HCT116 (cell line): ENCODE data around the gene OTUD5. TPM values are rescaled to one million over a fixed set of nuclear protein-coding genes. Genes with fewer than 3 reads are reported as not detected.

ENCODE experiments used
- ATAC-seq: fragments of 200-7000 bp; cut with Tn5 transposase; 2 replicates; pipeline ENCODE4 v1.9.1; 2020; ENCODE audit warnings: mild to moderate bottlenecking, moderate library complexity
- BruUV-seq: library from RNA; stranded (reverse); fragments of 400-500 nt; replicated peaks from 2 replicates; lab custom pipeline; 2021; lab: Mats Ljungman, UMichigan
- CTCF ChIA-PET: fragments of 300-600 bp; sonication (Branson Sonifier 250); formaldehyde crosslinking; loops from one replicate; lab custom pipeline; 2021; ENCODE audit warnings: antibody characterized with exemption; lab: Charles Lee
- POLR2A ChIA-PET: fragments of 300-600, 350-600 bp; sonication (Branson Sonifier 250); formaldehyde crosslinking; loops from one replicate; lab custom pipeline; 2021; ENCODE audit warnings: antibody characterized with exemption; lab: Charles Lee
- RAD21 ChIA-PET, 2 experiments: fragments of 300-600 bp; sonication (Branson Sonifier 250); formaldehyde crosslinking; loops; one replicate each; lab custom pipeline; 2023; ENCODE audit warnings: low total read pairs in 2 of 2; ENCODE audit not compliant: uncharacterized antibody in 2 of 2, unreplicated experiment in 2 of 2, low non-redundant PET in 1 of 2; lab: Charles Lee
- DNase-seq: peaks from one replicate; pipeline ENCODE4 v3.0.0-alpha.2; 2010; ENCODE audit warnings: low read depth, low spot score
- H2AFZ ChIP-seq: fragments of 200-600 bp; shearing (Covaris generic), sonication (generic); 2 replicates; pipeline ENCODE4 v1.6.1; 2017; ENCODE audit warnings: low read depth, mixed run types, mixed read lengths, antibody characterized with exemption, low read length; ENCODE audit not compliant: poor library complexity, severe bottlenecking
- H3K27ac ChIP-seq: 2 replicates; pipeline ENCODE4 v1.5.1; 2012; ENCODE audit warnings: low read depth, low read length
- H3K27me3 ChIP-seq: fragments of 200-600 bp; sonication (generic); 2 replicates; pipeline ENCODE4 v1.6.1; 2016; ENCODE audit warnings: mixed run types, low read length, mixed read lengths; ENCODE audit not compliant: insufficient read depth
- H3K36me3 ChIP-seq, 2 experiments: fragments of 200-500 bp in 1 of 2; fragments of 200-600 bp in 1 of 2; sonication (Bioruptor generic) in 1 of 2; sonication (generic) in 1 of 2; 2 replicates each; pipeline versions ENCODE4 v1.5.1 to v1.6.1; 2014 to 2016; ENCODE audit warnings: low read length in 2 of 2, inconsistent platforms in 1 of 2, mixed read lengths in 1 of 2, mixed run types in 1 of 2; ENCODE audit not compliant: insufficient read depth in 2 of 2, control insufficient read depth in 1 of 2
- H3K4me1 ChIP-seq, 2 experiments: fragments of 200-600 bp in 1 of 2; sonication (generic) in 1 of 2; 2 replicates each; pipeline versions ENCODE4 v1.5.1 to v1.6.1; 2012 to 2017; ENCODE audit warnings: low read length in 2 of 2, inconsistent platforms in 1 of 2, mild to moderate bottlenecking in 1 of 2, mixed read lengths in 1 of 2, mixed run types in 1 of 2, moderate library complexity in 1 of 2; ENCODE audit not compliant: insufficient read depth in 2 of 2, control insufficient read depth in 1 of 2
- H3K4me2 ChIP-seq: fragments of 200-600 bp; sonication (generic); 2 replicates; pipeline ENCODE4 v1.6.1; 2017; ENCODE audit warnings: mixed run types, low read length, mixed read lengths
- H3K4me3 ChIP-seq, 2 experiments: fragments of 200-600 bp in 1 of 2; sonication (generic) in 1 of 2; replicated peaks in 1 of 2; 2 replicates each; pipeline ENCODE4 v1.5.1; 2011 to 2016; ENCODE audit warnings: low read length in 2 of 2, control low read depth in 1 of 2, low read depth in 1 of 2, mild to moderate bottlenecking in 1 of 2, mixed read lengths in 1 of 2, mixed run types in 1 of 2
- H3K79me2 ChIP-seq: fragments of 200-600 bp; sonication (generic); 2 replicates; pipeline ENCODE4 v1.6.1; 2017; ENCODE audit warnings: mild to moderate bottlenecking, mixed run types, low read length, moderate library complexity, mixed read lengths; ENCODE audit not compliant: insufficient read depth
- H3K9ac ChIP-seq: fragments of 200-600 bp; sonication (generic); 2 replicates; pipeline ENCODE4 v1.6.1; 2016; ENCODE audit warnings: low read length, mixed read lengths
- H3K9me2 ChIP-seq: fragments of 200-600 bp; sonication (generic), shearing (Covaris generic); 2 replicates; pipeline ENCODE4 v1.6.1; 2017; ENCODE audit warnings: mixed run types, mild to moderate bottlenecking, moderate library complexity; ENCODE audit not compliant: insufficient read depth
- H3K9me3 ChIP-seq, 2 experiments: fragments of 200-500 bp in 1 of 2; fragments of 200-600 bp in 1 of 2; sonication (Bioruptor generic) in 1 of 2; sonication (generic) in 1 of 2; 2 replicates each; pipeline ENCODE4 v1.6.1; 2014 to 2017; ENCODE audit warnings: low read length in 2 of 2, mixed read lengths in 2 of 2, inconsistent platforms in 1 of 2, low read depth in 1 of 2, mild to moderate bottlenecking in 1 of 2, mixed run types in 1 of 2, moderate library complexity in 1 of 2; ENCODE audit not compliant: control insufficient read depth in 1 of 2, insufficient read depth in 1 of 2
- H4K20me1 ChIP-seq: fragments of 200-600 bp; sonication (generic), shearing (Covaris generic); 2 replicates; pipeline ENCODE4 v1.6.1; 2017; ENCODE audit warnings: mixed run types, mild to moderate bottlenecking, moderate library complexity; ENCODE audit not compliant: insufficient read depth
- CBX3 ChIP-seq: IDR thresholded peaks from 2 replicates; pipeline ENCODE4 v1.6.1; 2012; ENCODE audit warnings: low read depth
- CEBPB ChIP-seq: IDR thresholded peaks from 2 replicates; pipeline ENCODE4 v1.6.1; 2012; ENCODE audit warnings: low read depth
- EGR1 ChIP-seq: IDR thresholded peaks from 2 replicates; pipeline ENCODE4 v1.6.1; 2012; ENCODE audit warnings: low read depth
- ELF1 ChIP-seq: IDR thresholded peaks from 2 replicates; pipeline ENCODE4 v1.6.1; 2012; ENCODE audit warnings: low read depth, borderline replicate concordance
- EZH2 ChIP-seq: fragments of 200-600 bp; sonication (generic); IDR thresholded peaks from 2 replicates; pipeline ENCODE4 v1.6.1; 2017; ENCODE audit warnings: antibody characterized with exemption, mixed run types
- EZH2phosphoT487 ChIP-seq: fragments of 200-600 bp; IDR thresholded peaks from 2 replicates; pipeline ENCODE4 v1.6.1; 2018; ENCODE audit warnings: antibody characterized with exemption, borderline replicate concordance
- FOSL1 ChIP-seq: IDR thresholded peaks from 2 replicates; pipeline ENCODE4 v1.6.1; 2012; ENCODE audit warnings: low read depth
- JUND ChIP-seq: IDR thresholded peaks from 2 replicates; pipeline ENCODE4 v1.6.1; 2012
- POLR2AphosphoS5 ChIP-seq: IDR thresholded peaks from 2 replicates; pipeline ENCODE4 v1.6.1; 2011; ENCODE audit warnings: mild to moderate bottlenecking, low read depth, low read length, moderate library complexity
- SIN3A ChIP-seq: IDR thresholded peaks from 2 replicates; pipeline ENCODE4 v1.6.1; 2012; ENCODE audit warnings: low read depth
- SP1 ChIP-seq: IDR thresholded peaks from 2 replicates; pipeline ENCODE4 v1.6.1; 2012; ENCODE audit warnings: low read depth
- SRF ChIP-seq: IDR thresholded peaks from 2 replicates; pipeline ENCODE4 v1.6.1; 2012; ENCODE audit warnings: low read depth
- TCF7L2 ChIP-seq: IDR thresholded peaks from 2 replicates; pipeline ENCODE4 v1.7.0; 2011; ENCODE audit warnings: borderline replicate concordance, inconsistent platforms; ENCODE audit not compliant: insufficient read depth, insufficient read length; ENCODE audit errors: extremely low read depth
- YY1 ChIP-seq: IDR thresholded peaks from 2 replicates; pipeline ENCODE4 v1.6.1; 2011; ENCODE audit warnings: low read length, low read depth, moderate library complexity, mild to moderate bottlenecking; ENCODE audit not compliant: insufficient replicate concordance; ENCODE audit errors: extremely low read depth
- ZNF274 ChIP-seq: fragments of 200-500 bp; sonication (Bioruptor generic); IDR thresholded peaks from 2 replicates; pipeline ENCODE4 v1.6.1; 2014; ENCODE audit warnings: mild to moderate bottlenecking, low read depth, low read length, inconsistent platforms
- intact Hi-C: fragments of 100-400 bp; cut with micrococcal nuclease; formaldehyde crosslinking; loops from 2 replicates; pipeline ENCODE4 v1.10.0; 2022
- total RNA-seq: library from RNA; stranded (reverse); gene quantifications from one replicate; pipeline ENCODE4 v1.2.1, GENCODE V29; 2021; ENCODE audit not compliant: unreplicated experiment
- TF ChIP-seq, protein P1 (sequence below): IDR thresholded peaks from 2 replicates; pipeline ENCODE4 v1.6.1; 2012; ENCODE audit warnings: low read depth
- TF ChIP-seq, protein P2 (sequence below), 3 experiments: fragments of 200-600 bp in 1 of 3; sonication (generic) in 1 of 3; IDR thresholded peaks in 2 of 3; conservative IDR thresholded peaks in 1 of 3; 2 replicates each; pipeline ENCODE4 v1.5.1; 2012 to 2017; ENCODE audit warnings: low read depth in 2 of 3, low read length in 2 of 3, antibody characterized with exemption in 1 of 3, borderline replicate concordance in 1 of 3, control low read depth in 1 of 3, mild to moderate bottlenecking in 1 of 3, mixed read lengths in 1 of 3, mixed run types in 1 of 3, moderate library complexity in 1 of 3; ENCODE audit not compliant: insufficient read depth in 1 of 3
- TF ChIP-seq, protein P3 (sequence below): IDR thresholded peaks from 2 replicates; pipeline ENCODE4 v1.6.1; 2012
- TF ChIP-seq, protein P4 (sequence below): IDR thresholded peaks from 2 replicates; pipeline ENCODE4 v1.6.1; 2011; ENCODE audit warnings: mild to moderate bottlenecking, low read length, moderate library complexity; ENCODE audit not compliant: insufficient replicate concordance; ENCODE audit errors: extremely low read depth
- TF ChIP-seq, protein P5 (sequence below): IDR thresholded peaks from 2 replicates; pipeline ENCODE4 v1.6.1; 2012

Gene OTUD5
- total RNA-seq, 1 experiment from 2014 or later: 42.6 TPM

DNA sequence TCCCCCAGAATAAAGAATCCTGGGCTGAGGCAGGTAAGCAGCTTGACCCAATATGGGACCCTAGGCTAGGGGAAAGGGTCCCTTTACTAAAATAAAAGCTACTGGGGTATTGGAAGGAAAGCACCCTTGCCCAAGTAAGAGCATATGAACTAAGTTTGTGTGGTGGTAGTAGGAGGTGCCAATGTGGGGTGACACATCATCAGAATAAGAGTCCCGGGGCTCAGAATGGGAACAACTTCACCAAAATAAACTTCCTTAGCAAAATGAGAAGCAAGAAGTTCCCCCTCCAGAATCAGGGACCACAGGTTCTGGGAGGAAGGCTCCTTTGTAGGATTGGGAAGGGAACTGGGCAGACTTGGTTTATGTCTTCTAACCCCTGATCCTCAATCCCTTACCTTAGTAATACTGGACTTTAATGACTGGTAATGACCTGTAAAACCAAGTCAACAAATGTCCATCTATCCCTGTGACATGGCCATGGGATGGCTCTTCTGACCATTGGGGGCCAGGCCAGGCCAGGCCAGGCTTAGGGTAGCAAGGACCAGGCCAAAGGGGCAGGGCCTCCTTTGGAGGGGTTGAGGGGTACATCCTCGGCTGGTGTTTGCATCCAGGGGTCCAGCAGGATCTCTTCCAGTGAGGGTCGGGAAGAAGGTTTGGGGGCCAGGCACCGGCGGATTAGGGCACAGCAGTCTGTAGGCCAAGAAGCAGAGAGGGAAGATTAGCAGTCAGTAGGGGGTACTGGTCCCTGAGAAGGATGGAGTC, 43.6 kb downstream of the OTUD5 start:
- ChIA-PET RAD21 (no interaction called here), CTCF (no interaction called here), POLR2A (no interaction called here)
- Histone ChIP-seq H3K27ac (no peak overlapping the region), H3K4me2 (no peak overlapping the region), H4K20me1 (no peaks in the 10 kb centered on the region), H3K36me3 (peaks cover 7 to 12% of the 10 kb centered on the region in 2 experiments; a peak in 3 of 4 replicates), H3K4me3 (no peak overlapping the region), H3K9me3 (no peaks in the 10 kb centered on the region), H3K9me2 (no peaks in the 10 kb centered on the region), H2AFZ (no peak overlapping the region), H3K79me2 (peaks cover 58% of the 10 kb centered on the region), H3K4me1 (peaks cover 2 to 25% of the 10 kb centered on the region in 2 experiments), H3K9ac (no peak overlapping the region), H3K27me3 (no peaks in the 10 kb centered on the region)
- BruUV-seq: no TSS peak
- TF ChIP-seq CBX3 (no peak), EGR1 (no peak), JUND (no peak), FOSL1 (no peak), ZNF274 (no peak), ELF1 (no peak), CEBPB (no peak), YY1 (no peak), SRF (no peak), POLR2AphosphoS5 (no peak), SP1 (no peak), SIN3A (no peak), EZH2phosphoT487 (no peak), TCF7L2 (no peak), EZH2 (no peak)
- TF ChIP-seq, protein P1, sequence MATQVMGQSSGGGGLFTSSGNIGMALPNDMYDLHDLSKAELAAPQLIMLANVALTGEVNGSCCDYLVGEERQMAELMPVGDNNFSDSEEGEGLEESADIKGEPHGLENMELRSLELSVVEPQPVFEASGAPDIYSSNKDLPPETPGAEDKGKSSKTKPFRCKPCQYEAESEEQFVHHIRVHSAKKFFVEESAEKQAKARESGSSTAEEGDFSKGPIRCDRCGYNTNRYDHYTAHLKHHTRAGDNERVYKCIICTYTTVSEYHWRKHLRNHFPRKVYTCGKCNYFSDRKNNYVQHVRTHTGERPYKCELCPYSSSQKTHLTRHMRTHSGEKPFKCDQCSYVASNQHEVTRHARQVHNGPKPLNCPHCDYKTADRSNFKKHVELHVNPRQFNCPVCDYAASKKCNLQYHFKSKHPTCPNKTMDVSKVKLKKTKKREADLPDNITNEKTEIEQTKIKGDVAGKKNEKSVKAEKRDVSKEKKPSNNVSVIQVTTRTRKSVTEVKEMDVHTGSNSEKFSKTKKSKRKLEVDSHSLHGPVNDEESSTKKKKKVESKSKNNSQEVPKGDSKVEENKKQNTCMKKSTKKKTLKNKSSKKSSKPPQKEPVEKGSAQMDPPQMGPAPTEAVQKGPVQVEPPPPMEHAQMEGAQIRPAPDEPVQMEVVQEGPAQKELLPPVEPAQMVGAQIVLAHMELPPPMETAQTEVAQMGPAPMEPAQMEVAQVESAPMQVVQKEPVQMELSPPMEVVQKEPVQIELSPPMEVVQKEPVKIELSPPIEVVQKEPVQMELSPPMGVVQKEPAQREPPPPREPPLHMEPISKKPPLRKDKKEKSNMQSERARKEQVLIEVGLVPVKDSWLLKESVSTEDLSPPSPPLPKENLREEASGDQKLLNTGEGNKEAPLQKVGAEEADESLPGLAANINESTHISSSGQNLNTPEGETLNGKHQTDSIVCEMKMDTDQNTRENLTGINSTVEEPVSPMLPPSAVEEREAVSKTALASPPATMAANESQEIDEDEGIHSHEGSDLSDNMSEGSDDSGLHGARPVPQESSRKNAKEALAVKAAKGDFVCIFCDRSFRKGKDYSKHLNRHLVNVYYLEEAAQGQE: no peak
- TF ChIP-seq, protein P2, sequence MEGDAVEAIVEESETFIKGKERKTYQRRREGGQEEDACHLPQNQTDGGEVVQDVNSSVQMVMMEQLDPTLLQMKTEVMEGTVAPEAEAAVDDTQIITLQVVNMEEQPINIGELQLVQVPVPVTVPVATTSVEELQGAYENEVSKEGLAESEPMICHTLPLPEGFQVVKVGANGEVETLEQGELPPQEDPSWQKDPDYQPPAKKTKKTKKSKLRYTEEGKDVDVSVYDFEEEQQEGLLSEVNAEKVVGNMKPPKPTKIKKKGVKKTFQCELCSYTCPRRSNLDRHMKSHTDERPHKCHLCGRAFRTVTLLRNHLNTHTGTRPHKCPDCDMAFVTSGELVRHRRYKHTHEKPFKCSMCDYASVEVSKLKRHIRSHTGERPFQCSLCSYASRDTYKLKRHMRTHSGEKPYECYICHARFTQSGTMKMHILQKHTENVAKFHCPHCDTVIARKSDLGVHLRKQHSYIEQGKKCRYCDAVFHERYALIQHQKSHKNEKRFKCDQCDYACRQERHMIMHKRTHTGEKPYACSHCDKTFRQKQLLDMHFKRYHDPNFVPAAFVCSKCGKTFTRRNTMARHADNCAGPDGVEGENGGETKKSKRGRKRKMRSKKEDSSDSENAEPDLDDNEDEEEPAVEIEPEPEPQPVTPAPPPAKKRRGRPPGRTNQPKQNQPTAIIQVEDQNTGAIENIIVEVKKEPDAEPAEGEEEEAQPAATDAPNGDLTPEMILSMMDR (IDR thresholded peaks at IDR 0.05 in 2 of 3, conservative IDR thresholded peaks at IDR 0.05 in 1 of 3; ENCODE audit: borderline replicate concordance in 1 of 3, insufficient read depth in 1 of 3, low read depth in 2 of 3, low read length in 2 of 3): no peak
- TF ChIP-seq, protein P3, sequence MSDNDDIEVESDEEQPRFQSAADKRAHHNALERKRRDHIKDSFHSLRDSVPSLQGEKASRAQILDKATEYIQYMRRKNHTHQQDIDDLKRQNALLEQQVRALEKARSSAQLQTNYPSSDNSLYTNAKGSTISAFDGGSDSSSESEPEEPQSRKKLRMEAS: no peak
- TF ChIP-seq, protein P4, sequence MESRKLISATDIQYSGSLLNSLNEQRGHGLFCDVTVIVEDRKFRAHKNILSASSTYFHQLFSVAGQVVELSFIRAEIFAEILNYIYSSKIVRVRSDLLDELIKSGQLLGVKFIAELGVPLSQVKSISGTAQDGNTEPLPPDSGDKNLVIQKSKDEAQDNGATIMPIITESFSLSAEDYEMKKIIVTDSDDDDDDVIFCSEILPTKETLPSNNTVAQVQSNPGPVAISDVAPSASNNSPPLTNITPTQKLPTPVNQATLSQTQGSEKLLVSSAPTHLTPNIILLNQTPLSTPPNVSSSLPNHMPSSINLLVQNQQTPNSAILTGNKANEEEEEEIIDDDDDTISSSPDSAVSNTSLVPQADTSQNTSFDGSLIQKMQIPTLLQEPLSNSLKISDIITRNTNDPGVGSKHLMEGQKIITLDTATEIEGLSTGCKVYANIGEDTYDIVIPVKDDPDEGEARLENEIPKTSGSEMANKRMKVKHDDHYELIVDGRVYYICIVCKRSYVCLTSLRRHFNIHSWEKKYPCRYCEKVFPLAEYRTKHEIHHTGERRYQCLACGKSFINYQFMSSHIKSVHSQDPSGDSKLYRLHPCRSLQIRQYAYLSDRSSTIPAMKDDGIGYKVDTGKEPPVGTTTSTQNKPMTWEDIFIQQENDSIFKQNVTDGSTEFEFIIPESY: no peak
- TF ChIP-seq, protein P5, sequence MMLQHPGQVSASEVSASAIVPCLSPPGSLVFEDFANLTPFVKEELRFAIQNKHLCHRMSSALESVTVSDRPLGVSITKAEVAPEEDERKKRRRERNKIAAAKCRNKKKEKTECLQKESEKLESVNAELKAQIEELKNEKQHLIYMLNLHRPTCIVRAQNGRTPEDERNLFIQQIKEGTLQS: no peak
- ATAC-seq: no peak
- intact Hi-C loops: no loop called here
- DNase-seq: no peak
